Left cardiac atrium (tissue), 4 donors: ENCODE measurements around the gene STRBP. TPM values are rescaled to one million over a fixed set of nuclear protein-coding genes. Genes with fewer than 3 reads are reported as not detected.
"Not testable (repeated sequence)": the region's sequence is repeated elsewhere in the genome, so short reads cannot be mapped to it uniquely, and the experiment has no call there.

Experiments
- ATAC-seq, 2 donors: fragments of 200-7000 bp; cut with Tn5 transposase; one replicate each; pipeline ENCODE4 v1.9.1; 2020; ENCODE audit warnings: mild to moderate bottlenecking in 2 of 2, moderate library complexity in 2 of 2
- DNase-seq: peaks from one replicate; pipeline ENCODE4 v3.0.0-alpha.2; 2020
- intact Hi-C, 2 donors: fragments of 100-400 bp; cut with DNase I; formaldehyde crosslinking; loops; one replicate each; pipeline versions ENCODE4 v1.14.1 to v1.15.1; 2022 to 2023
- total RNA-seq, 2 donors: library from RNA; stranded (reverse); fragmentation: NEBNext Ultra II Directional; extraction: Animal tissue kit (Norgen Biotek cat#: 25700); gene quantifications; one replicate each; pipeline ENCODE4 v1.2.1, GENCODE V29; 2021
- donor health status: DM: no; HTN: yes; CAD: no.
- donor health status: DM: no; HTN: yes; CAD: no; lungs with severe emphysema.
- donor health status: DM: yes; HTN: yes; CAD: no.
- donor health status: Dilated cardiomyopathy.

Gene STRBP
- total RNA-seq, 2 donors from 2014 or later: 16.7 to 20.7 TPM

GRCh38 chr9:123286324-123286723, 17.9 kb upstream of the STRBP start:
- ATAC-seq (no peak), DNase-seq (no peak)
- intact Hi-C loops: no loop called here

DNA sequence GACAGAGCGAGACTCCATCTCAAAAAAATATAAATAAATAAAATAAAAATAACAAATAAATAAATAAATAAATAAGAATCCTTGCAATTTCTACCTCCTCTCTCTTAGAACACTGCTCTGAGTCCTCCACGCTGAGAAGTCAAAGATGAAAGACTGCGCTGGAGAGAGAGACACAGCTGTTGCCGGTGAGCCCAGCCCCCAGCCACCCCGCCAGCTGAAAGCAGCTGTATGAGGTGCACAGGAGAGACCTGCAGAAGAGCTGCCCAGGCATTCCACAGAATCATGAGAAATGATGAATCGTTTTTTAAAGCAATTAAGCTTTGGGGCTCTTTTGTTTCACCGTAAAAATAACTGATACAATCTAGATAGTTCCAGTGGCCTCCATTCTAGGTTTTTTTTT, 16.3 kb upstream of the STRBP start:
- DNase-seq (no peak), ATAC-seq (no peak)
- intact Hi-C loops: no loop called here

- intact Hi-C loops: no loop called here
- no peak for ATAC-seq
- no peak for DNase-seq
These were observed 15.1 kb upstream of the STRBP start for GRCh38 chr9:123283455-123283854.

DNA sequence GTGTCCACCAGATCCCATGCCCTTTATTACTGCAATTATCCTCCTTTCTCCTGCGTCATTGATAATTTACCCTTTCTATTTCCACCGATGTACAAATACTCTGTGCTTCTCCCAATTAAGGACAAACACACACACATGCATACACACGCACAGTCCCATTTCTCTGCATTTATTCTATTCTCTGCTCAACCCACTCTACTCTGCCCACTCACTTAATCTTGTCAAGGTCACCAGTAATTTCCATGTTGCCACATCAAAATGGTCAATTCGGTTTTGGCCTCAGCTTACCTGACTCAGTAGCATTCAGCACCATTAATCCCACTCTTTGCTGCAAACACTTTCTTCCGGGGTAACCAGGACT, 14.6 kb upstream of the STRBP start:
- ATAC-seq (no peak), DNase-seq (no peak)
- intact Hi-C loops: no loop called here

GRCh38 chr9:123282362-123283047, 14.1 kb upstream of the STRBP start:
- intact Hi-C loops: no loop called here
- ATAC-seq: peak; percentile 91 to 99

DNA sequence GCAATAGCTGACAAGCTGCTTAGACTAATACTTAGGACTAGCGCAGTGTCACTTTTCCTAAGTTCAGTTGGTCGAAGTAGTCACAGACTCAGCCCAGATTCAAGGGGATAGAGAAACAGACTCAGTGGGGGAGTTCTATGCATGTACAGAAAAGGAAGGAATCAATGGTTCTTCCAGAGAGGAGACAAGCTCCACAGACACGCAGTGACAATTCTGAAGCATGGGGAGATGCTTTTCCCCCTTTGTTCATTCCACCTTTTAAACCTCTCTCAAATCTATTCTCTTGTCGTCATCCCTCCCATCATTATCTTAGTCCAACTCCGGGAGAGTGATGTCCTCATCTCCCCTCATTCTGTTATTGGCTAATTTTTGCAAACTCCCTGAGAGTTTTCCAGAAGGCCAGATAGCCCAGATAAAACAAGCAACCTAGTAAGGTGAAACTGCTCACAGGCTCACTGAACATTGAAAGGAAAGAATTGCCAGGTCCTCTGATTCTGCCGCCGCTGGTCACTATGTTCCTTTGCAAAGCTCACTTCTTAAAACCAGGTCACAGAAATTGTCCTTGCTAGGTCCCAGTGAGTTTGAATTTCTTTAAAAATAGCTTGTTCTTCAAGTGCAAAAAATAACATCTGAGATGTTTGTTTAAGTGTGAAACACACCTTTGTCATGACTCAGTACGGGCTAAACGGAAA, 13.4 kb upstream of the STRBP start:
- ATAC-seq (no peak), DNase-seq (no peak)
- intact Hi-C loops: no loop called here

More at GRCh38 chr9:123282362-123283047, 14.1 kb upstream of the STRBP start:
- DNase-seq: peak; percentile 73

DNA sequence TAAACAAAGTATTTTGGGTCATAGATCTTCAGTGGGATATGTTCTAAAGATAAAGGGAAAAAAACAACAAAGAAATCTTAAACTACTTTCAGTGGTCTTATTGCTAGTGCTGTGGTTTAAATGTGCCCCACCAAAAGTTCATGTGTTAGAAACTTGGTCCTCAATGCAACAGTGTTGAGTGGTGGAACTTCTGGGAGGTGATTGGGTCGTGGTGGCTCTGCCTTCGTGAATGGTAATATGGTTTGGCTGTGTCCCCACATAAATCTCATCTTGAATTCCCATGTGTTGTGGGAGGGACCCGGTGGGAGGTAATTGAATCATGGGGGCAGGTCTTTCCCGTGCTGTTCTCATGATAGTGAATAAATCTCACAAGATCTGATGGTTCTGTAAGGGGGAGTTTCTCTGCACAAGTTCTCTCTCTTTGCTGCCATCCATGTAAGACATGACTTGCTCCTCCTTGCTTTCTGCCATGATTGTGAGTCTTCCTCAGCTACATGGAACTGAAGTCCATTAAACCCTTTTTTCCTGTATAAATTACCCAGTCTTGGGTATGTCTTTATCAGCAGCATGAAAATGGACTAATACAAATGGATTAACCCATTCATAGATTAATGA, 10.6 kb upstream of the STRBP start:
- intact Hi-C loops, ATAC-seq, DNase-seq: not testable (repeated sequence)

DNA sequence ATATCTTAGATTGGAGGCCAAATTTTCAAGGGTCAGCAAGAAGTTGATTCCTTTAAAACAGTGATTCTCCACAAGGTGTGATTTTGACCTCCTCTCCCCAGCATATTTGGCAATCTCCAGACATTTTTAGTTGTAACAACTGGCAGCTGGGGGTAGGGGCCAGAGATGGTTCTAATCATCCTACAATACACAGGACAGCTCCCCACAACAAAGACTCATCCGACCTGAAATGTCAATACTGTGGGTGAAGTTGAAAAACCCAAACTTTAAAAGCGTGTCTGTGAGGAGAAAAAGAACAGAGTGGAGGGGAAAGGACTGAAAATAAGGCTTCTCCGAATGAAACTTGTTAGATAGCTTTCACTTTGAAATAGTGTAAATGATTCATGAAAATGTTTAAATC, 10.0 kb upstream of the STRBP start:
- intact Hi-C loops: no loop called here
- DNase-seq (no peak), ATAC-seq (no peak)

DNA sequence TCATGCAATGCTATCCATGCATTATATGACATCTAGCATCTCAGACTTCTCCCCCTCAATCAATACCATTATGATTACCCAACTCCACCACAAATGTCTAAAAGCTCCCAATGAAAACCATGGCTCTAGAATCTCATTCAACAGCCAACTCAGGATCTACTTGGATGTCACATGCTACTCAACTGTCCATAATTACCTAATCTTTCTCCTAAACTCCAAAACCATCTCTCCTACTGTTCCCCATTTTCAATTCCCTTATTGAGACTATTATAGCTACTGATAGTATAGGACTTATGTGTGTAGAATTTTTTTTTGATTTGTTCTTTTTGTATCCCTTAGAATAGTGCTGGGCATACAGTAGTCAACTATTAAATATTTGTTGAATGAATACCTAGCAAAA, 8.2 kb upstream of the STRBP start:
- ATAC-seq (no peak), DNase-seq (no peak)
- intact Hi-C loops: no loop called here

DNA sequence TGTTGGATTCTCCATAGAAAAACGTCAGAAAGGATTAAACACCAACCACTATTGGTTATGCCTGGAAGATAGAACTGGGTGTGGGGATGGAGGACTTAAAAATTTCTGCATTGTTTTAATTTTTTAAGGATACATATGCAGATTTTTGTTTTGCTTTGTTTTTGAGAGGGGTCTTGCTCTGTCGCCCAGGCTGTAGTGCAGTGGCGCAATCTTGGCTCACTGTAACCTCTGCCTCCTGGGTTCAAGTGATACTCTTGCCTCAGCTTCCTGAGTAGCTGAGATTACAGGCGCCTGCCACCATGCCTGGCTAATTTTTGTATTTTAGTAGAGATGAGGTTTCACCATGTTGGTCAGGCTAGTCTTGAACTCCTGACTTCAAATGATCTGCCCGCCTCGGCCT, 2.7 kb upstream of the STRBP start:
- intact Hi-C loops, ATAC-seq, DNase-seq: not testable (repeated sequence)

DNA sequence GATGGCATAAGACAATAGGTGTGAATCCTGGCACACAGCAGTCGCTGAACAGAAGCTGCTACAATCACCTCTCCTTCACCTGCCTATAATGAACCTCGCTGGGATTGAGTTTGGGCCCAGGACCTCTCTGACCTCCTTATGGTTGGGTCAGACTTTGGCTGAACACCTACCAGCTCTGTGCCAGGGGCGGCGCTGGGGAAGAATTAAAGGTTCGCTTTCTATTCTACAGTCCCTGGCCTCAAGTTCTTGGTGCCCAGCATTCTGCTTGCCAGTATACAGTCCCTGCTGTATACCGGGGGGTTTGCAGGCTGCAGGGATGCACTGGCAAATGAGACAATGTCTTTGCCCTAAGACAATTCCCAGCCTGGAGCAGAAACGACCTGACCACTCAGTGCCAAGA, 895 bp upstream of the STRBP start:
- DNase-seq (peak; percentile 22), ATAC-seq (no peak)
- intact Hi-C loops: loop anchor here in 1 of 2 donors (5.0 kb wide), 1 partner anchor 73 kb away; no protein-coding TSS in a partner anchor

DNA sequence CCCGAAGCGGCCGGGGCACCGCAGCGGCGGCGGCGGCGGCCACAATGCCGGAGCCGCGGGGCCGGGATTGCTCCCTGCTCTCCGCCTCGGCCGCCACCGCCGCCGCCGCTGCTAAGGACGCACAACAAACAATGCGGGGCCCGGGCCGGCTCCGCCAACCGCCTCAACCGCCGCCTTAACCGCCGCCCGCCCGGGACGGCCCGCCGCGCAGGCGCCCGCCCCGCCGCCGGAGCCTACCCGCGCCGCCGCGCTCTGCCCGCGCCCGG, 254 bp downstream of the STRBP start:
- no peak for ATAC-seq
- intact Hi-C loops: loop anchor here in 1 of 2 donors (5.0 kb wide), 1 partner anchor 74 kb away; no protein-coding TSS in a partner anchor
- peak; percentile 59 for DNase-seq

DNA sequence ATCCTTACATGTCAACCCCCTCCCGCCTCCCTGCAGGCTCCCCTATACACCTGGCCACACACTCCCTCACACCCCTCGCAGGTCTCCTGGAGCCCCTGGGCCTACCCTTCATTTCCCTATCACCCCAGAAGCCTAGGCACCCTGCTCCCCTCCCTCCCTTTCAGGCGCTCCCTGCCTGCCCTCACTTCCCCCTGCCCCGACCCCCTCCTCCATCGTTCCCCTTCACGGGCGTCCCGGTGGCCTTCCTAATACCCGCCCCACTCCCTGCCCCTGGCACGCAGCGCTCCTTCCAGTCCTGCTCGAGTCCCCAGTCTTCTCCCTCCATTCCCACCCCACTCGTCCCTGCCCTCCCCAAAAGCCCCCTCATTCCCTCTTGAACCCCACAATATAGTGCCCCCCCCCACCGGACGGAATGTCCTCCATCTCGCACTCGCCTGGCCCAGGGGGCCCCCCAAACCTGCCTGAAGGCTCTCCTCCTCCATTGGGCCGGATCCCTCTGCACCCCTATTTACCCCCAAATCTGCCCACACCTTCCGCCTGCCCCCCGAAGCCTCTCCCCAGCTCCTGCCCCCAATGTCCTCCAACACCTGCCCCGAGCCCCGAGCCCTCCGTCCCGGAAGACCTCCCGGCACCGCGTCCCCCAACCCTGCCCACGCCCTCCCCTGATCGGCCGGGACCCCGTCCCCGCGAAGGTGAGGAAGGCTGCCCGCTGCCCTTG, 746 bp downstream of the STRBP start:
- DNase-seq (no peak), ATAC-seq (peak in 1 of 2 donors; percentile 9)
- intact Hi-C loops: loop anchor here in 1 of 2 donors (5.0 kb wide), 1 partner anchor 75 kb away; no protein-coding TSS in a partner anchor

DNA sequence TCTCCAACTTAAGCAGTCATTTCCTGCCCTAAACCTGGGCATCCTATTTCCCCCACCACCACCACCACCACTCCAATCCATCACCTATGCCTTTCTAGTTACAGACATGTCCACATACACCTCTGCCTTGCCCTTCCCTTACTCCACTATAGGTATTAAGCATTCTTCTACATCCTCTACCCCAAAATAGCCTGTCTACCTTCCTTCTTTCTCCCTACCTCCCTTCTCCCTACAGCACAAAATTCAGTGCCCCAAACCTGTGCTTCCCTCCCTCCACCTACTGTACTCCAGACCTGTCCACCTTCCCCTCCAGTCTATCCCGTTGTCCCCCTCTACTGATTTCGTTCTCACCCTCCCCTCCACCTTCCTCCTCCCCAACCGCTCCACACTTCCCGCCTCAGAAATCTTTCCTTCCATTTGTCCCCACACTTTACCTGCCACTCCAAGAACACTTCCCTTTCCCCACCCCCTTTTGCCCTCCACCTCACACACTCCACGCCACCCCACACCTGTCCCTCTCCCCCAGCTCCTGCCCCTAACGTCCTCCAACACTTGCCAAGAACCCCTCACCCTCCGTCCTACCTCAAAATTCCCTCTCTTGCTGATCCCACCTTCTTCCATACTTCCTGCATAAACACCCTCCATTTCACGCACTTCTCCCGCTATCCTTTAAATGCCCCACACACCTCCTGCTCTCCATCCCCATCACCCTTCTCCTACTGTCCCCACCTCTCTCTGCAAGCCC, 1.6 kb downstream of the STRBP start:
- ATAC-seq (no peak), DNase-seq (no peak)
- intact Hi-C loops: loop anchor here in 1 of 2 donors (5.0 kb wide), 1 partner anchor 75 kb away; no protein-coding TSS in a partner anchor

DNA sequence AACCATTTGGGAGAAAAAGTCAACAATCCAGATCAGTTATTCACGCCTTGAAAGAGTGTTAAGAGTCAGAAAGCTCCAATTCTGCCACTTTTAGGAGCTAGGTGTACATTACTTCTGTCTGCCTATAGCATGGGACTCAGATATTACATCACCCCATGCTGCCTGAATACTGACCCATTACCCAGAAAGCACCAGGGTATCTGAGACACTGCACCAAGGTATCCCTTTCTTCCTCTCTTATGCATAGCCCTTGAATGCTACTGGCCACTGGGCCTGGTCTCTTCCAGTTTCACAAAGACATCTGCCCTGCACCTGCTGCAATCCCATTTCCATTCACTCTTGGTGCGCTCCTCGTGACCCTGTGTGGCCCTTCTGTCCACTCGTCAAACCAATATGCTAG, 2.6 kb downstream of the STRBP start:
- intact Hi-C loops: loop anchor here in 1 of 2 donors (5.0 kb wide), 1 partner anchor 76 kb away; no protein-coding TSS in a partner anchor
- no peak for ATAC-seq
- no peak for DNase-seq

DNA sequence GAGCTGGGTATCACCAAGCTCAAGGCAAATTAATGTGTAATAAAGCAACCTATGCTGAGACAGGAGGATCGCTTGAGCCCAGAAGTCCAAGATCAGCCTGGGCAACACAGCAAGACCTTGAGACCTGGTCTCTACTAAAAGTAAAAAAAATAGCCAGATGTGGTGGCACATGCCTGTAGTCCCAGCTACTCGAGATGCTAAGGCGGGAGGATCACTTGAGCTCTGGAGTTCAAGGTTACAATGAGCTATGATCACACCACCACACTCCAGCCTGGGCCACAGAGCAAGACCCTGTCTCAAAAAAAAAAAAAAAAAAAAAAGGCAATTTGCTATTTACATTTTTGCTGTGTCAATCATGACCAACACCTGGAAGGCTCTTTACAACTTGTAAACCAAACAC, 5.2 kb downstream of the STRBP start:
- intact Hi-C loops: no loop called here
- no peak for ATAC-seq
- DNase-seq: no peak

DNA sequence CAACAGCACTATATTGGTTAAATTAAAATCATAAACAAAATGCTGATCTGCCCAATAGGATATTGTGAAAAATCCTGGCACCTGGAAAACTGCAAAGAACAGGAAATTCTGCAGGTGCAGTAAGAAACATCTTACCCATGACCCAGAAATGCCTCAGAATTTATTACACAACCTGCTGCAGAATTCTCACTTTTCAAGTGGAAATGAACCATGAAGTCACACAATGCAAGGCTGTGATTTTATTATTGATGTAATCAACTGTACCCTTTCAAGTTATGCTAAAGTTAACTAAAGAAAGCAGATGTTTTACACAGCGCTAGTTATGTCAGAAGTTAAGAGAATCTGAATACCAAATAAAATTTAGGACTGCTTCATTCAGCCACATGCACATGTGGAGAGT, 6.0 kb downstream of the STRBP start:
- DNase-seq (no peak), ATAC-seq (no peak)
- intact Hi-C loops: no loop called here

DNA sequence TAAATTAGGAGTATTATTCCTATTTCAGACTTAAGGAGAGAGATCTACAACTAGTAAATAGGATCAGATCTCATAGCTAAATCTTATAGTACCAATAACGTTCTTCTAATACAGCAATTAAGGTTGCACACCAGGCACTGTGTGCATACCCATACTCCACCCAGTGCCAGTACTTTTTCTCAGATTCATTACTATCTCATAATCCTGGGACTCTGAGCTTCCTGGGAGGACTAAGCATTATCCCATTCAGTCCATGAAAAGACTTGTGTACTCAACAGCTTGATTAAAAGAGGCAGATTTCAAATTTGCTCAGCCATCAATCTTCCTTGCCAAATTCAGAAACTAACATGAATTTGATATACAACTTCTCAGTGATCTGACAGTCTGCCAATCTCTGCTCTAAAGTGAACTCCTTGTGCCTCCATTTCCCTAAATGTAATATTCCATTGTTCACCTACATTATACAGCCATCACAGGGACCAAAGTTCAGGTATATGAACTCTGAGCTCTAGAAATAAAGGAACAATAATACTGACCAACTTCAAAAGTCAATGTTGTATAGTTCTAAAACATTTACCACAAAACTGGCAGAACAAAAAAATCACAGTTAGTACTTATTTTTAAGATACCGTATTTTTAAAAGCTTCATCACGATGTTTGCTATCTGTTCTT, 7.2 kb downstream of the STRBP start:
- DNase-seq (no peak), ATAC-seq (no peak)
- intact Hi-C loops: no loop called here

- no peak for DNase-seq
- no peak for ATAC-seq
- intact Hi-C loops: no loop called here
These were observed 8.0 kb downstream of the STRBP start for GRCh38 chr9:123260340-123260739.
